Urinary bladder (tissue), 4 donors: ENCODE measurements around the gene MGMT. TPM values are rescaled to one million over a fixed set of nuclear protein-coding genes. Genes with fewer than 3 reads are reported as not detected.

Experiments
- DNase-seq: peaks from one replicate; pipeline ENCODE4 v3.0.0-alpha.2; 2015; ENCODE audit errors: extremely low spot score
- H3K27ac ChIP-seq: one replicate; pipeline ENCODE4 v1.5.1; 2013; ENCODE audit warnings: low read depth, mild to moderate bottlenecking, moderate library complexity
- H3K36me3 ChIP-seq: one replicate; pipeline ENCODE4 v1.6.1; 2013; ENCODE audit warnings: mild to moderate bottlenecking, moderate library complexity; ENCODE audit not compliant: insufficient read depth
- H3K4me1 ChIP-seq: one replicate; pipeline ENCODE4 v1.6.1; 2013; ENCODE audit warnings: mild to moderate bottlenecking, moderate library complexity; ENCODE audit not compliant: insufficient read depth
- H3K4me3 ChIP-seq: one replicate; pipeline ENCODE4 v1.5.1; 2013; ENCODE audit warnings: low read depth, low read length
- WGBS: extraction: QIAGEN DNeasy Blood & Tissue Kit; methylation state at CpG from one replicate; pipeline ENCODE4 v1.1.7; 2013; 5-methylcytosine and 5-hydroxymethylcytosine counted together
- polyA plus RNA-seq: library from polyadenylated mRNA; stranded (reverse); fragments of 200-250 nt; gene quantifications from one replicate; pipeline ENCODE4 v1.2.3, GENCODE V29; 2013
- total RNA-seq: library from RNA; depleted of rRNA; stranded (reverse); fragments of >200 nt; gene quantifications from one replicate; pipeline ENCODE4 v1.2.3, GENCODE V29; 2014
- donor health status: healthy with polysubstance abuse.
- donor health status: healthy.

The MGMT gene
- total and polyA plus RNA-seq, 2 donors = 19.5 to 28.5 TPM

GRCh38 chr10:129491123-129491734, 24.2 kb downstream of the MGMT start:
- no peaks in the 10 kb centered on the region for H3K36me3 ChIP-seq
- DNase-seq = no peak
- no peak overlapping the region for H3K27ac ChIP-seq
- 97% methylated on average over 5 of the region's 5 CpGs for WGBS
- H3K4me1 ChIP-seq = no peaks in the 10 kb centered on the region
- H3K4me3 ChIP-seq = no peak overlapping the region

DNA sequence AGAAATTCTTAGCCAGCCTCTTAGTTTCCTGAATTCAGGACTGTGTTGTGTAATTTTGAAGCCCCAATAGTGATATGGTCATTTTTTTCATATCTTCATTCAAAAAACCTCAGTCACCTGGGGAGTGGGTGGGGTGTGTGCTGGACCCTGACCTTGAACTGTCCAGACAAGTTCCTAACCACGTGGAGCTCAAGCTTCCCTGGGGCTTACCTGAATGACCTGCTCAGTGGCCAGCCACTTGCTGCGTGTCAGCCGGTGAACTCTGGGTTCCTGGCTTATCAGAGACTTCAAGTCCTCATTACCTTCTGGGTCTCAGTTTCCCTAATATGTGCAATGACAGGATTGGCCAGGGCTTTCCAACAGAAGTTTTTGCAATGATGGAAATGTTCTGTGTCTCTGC, 27.1 kb downstream of the MGMT start:
- 98% methylated on average over 3 of the region's 3 CpGs for WGBS
- DNase-seq = no peak
- Histone ChIP-seq H3K36me3 (no peaks in the 10 kb centered on the region), H3K4me1 (no peaks in the 10 kb centered on the region), H3K27ac (no peak overlapping the region), H3K4me3 (no peak overlapping the region)

DNA sequence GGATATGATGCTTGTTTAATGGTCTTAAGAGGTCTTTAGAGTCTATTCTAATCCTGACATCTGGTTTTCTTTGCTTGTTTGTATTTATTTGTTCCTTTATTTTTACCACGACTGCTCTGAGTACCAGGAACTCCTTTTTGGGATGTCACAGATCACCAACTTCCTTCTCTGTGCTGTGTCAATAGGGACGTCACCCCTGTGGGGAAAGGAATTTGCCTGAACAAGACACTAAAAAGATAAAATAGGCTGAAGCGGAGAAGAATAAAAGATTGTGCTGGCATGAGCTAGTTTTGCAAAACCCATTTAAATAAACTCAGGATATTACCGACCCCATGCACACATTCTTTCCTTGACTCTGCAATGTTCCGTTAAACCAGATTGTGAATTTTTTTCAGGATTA, 27.7 kb downstream of the MGMT start:
- Histone ChIP-seq H3K27ac (no peak overlapping the region), H3K4me3 (no peak overlapping the region), H3K4me1 (no peaks in the 10 kb centered on the region), H3K36me3 (no peaks in the 10 kb centered on the region)
- no peak for DNase-seq
- WGBS = 72% methylated on average over 5 of the region's 5 CpGs

- H3K4me1 ChIP-seq = peaks cover 1% of the 10 kb centered on the region
- H3K27ac ChIP-seq = no peak overlapping the region
- no peak overlapping the region for H3K4me3 ChIP-seq
- H3K36me3 ChIP-seq = no peaks in the 10 kb centered on the region
- DNase-seq = no peak
- WGBS = 81% methylated on average over 6 of the region's 6 CpGs
Measured at GRCh38 chr10:129495256-129495655, 28.2 kb downstream of the MGMT start.

- 78% methylated on average over 8 of the region's 8 CpGs for WGBS
- no peak overlapping the region for H3K4me3 ChIP-seq
- DNase-seq = no peak
- H3K36me3 ChIP-seq = no peaks in the 10 kb centered on the region
- peaks cover 1% of the 10 kb centered on the region for H3K4me1 ChIP-seq
- H3K27ac ChIP-seq = no peak overlapping the region
Measured at GRCh38 chr10:129495698-129496097, 28.7 kb downstream of the MGMT start.

- Histone ChIP-seq H3K27ac (no peak overlapping the region), H3K4me3 (no peak overlapping the region), H3K36me3 (no peaks in the 10 kb centered on the region), H3K4me1 (peaks cover 1% of the 10 kb centered on the region)
- no peak for DNase-seq
- 83% methylated on average over 8 of the region's 8 CpGs for WGBS
Measured at GRCh38 chr10:129497013-129497412, 30.0 kb downstream of the MGMT start.

- no peak overlapping the region for H3K4me3 ChIP-seq
- H3K4me1 ChIP-seq = peaks cover 1% of the 10 kb centered on the region
- 94% methylated on average over 2 of the region's 2 CpGs for WGBS
- no peak overlapping the region for H3K27ac ChIP-seq
- H3K36me3 ChIP-seq = no peaks in the 10 kb centered on the region
- no peak for DNase-seq
Measured at GRCh38 chr10:129498680-129499079, 31.6 kb downstream of the MGMT start.

- H3K36me3 ChIP-seq = no peaks in the 10 kb centered on the region
- no peak overlapping the region for H3K4me3 ChIP-seq
- 94% methylated on average over 9 of the region's 9 CpGs for WGBS
- H3K4me1 ChIP-seq = peaks cover 1% of the 10 kb centered on the region
- no peak for DNase-seq
- H3K27ac ChIP-seq = no peak overlapping the region
Measured at GRCh38 chr10:129500617-129501339, 33.7 kb downstream of the MGMT start.

DNA sequence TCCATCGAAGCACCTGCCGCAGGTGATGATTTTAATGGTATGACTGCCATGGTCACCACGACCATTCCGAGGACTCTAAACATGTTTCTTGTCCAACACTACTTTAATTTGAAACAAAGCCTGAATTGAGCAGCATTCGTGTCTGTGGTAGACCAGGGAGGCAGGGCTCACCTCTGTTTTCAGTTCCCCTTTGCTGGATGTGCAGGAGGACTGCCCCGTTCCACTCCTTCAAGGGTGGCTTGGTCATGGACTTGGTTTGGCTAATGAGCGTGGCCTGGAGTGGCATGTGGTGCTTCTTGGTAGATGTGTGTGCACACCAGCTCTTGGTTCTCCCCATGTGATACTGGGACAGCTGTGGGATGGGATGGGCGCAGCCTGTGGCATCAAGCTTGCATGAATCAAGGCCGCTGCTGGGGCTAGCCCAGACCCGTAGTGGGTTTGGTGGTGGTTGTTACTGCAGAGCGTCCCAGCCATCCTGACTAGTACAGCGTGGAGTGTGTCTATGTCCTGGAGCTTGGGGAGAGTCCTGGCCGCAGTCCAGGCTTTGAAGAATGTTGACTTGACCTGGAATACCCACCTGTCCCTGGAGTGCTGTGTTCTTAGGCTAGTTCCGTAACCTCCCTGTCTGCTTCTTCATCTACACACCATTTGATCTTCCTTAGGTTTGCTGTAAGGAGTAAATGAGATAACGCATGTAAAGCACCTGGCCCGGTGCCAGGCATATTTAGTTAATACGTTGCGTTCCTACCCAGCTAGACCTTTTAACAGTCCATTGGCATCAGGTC, 34.8 kb downstream of the MGMT start:
- DNase-seq = no peak
- H3K4me3 ChIP-seq = no peak overlapping the region
- H3K27ac ChIP-seq = no peak overlapping the region
- peaks cover 1% of the 10 kb centered on the region for H3K4me1 ChIP-seq
- 78% methylated on average over 18 of the region's 18 CpGs for WGBS
- H3K36me3 ChIP-seq = no peaks in the 10 kb centered on the region

- no peak overlapping the region for H3K27ac ChIP-seq
- 82% methylated on average over 5 of the region's 5 CpGs for WGBS
- H3K36me3 ChIP-seq = no peaks in the 10 kb centered on the region
- peaks cover 1% of the 10 kb centered on the region for H3K4me1 ChIP-seq
- no peak for DNase-seq
- H3K4me3 ChIP-seq = no peak overlapping the region
Measured at GRCh38 chr10:129502448-129502847, 35.4 kb downstream of the MGMT start.

DNA sequence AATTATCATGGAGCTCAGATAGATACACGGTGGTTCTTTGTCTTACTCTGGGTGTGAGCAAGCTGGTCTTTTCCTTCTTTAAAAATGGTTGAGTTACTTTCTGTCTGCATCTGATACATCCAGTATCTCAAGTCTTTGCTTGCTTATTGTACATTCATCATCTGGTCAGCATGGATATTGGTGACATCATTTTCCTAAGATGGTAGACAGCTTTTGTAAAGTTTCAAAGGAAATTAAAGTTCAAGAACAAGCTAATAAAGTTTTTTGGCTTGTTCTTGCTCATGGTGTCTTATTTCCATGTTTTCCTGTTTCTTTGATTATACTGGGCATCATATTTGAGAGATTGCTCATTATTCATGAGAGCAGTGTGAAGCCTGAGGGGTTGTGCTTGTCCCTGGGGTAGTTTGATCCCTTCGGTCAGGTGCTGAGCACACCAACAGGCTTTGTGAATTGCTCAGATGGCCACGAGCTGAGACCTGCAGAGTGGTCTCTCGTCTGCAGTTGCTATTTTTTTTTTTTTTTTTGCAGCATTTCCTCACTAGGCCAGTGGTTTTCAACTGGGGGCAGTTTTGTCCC, 38.5 kb downstream of the MGMT start:
- 49% methylated on average over 4 of the region's 4 CpGs for WGBS
- no peak overlapping the region for H3K27ac ChIP-seq
- no peak for DNase-seq
- H3K4me1 ChIP-seq = no peaks in the 10 kb centered on the region
- H3K36me3 ChIP-seq = no peaks in the 10 kb centered on the region
- no peak overlapping the region for H3K4me3 ChIP-seq

- Histone ChIP-seq H3K36me3 (no peaks in the 10 kb centered on the region), H3K4me3 (no peak overlapping the region), H3K4me1 (no peaks in the 10 kb centered on the region), H3K27ac (no peak overlapping the region)
- no peak for DNase-seq
- 73% methylated on average over 14 of the region's 14 CpGs for WGBS
Measured at GRCh38 chr10:129506101-129506797, 39.2 kb downstream of the MGMT start.

- 50% methylated on average over 12 of the region's 12 CpGs for WGBS
- H3K27ac ChIP-seq = no peak overlapping the region
- no peak for DNase-seq
- H3K4me3 ChIP-seq = no peak overlapping the region
- no peaks in the 10 kb centered on the region for H3K4me1 ChIP-seq
- H3K36me3 ChIP-seq = no peaks in the 10 kb centered on the region
Measured at GRCh38 chr10:129507216-129507889, 40.3 kb downstream of the MGMT start.
